Left lung (tissue), 10 donors: Measurements from ENCODE around the gene SH3BP5. TPM values are rescaled to one million over a fixed set of nuclear protein-coding genes. Genes with fewer than 3 reads are reported as not detected.

Experiments used
- ATAC-seq: fragments of 200-7000 bp; cut with Tn5 transposase; one replicate; pipeline ENCODE4 v1.9.1; 2020; ENCODE audit warnings: moderate library complexity
- DNase-seq, 4 donors: peaks; one replicate each; pipeline ENCODE4 v3.0.0-alpha.2; 2013 to 2020
- H3K27ac ChIP-seq, 2 donors: fragments of 200-600 bp; sonication (generic) in 1 of 2; one replicate each; pipeline versions ENCODE4 v1.5.0 to v1.8.0; 2020 to 2021
- H3K27me3 ChIP-seq, 2 donors: fragments of 200-600 bp; sonication (generic) in 1 of 2; one replicate each; pipeline versions ENCODE4 v1.5.0 to v1.8.0; 2020 to 2021
- H3K36me3 ChIP-seq, 2 donors: fragments of 200-600 bp; sonication (generic) in 1 of 2; one replicate each; pipeline versions ENCODE4 v1.5.0 to v1.8.0; 2020 to 2021
- H3K4me1 ChIP-seq, 2 donors: fragments of 200-600 bp; one replicate each; pipeline ENCODE4 v1.8.0; 2021
- H3K4me3 ChIP-seq, 2 donors: fragments of 200-600 bp; sonication (generic) in 1 of 2; one replicate each; pipeline versions ENCODE4 v1.5.0 to v1.8.0; 2020 to 2021; ENCODE audit warnings: mild to moderate bottlenecking in 1 of 2
- H3K9me3 ChIP-seq, 2 donors: fragments of 200-600 bp; sonication (generic) in 1 of 2; one replicate each; pipeline versions ENCODE4 v1.5.0 to v1.8.0; 2020 to 2021
- CTCF ChIP-seq, 2 donors: fragments of 200-600 bp; sonication (generic) in 1 of 2; IDR thresholded peaks; one replicate each; pipeline versions ENCODE4 v1.5.0 to v1.8.0; 2021; ENCODE audit warnings: antibody characterized with exemption in 2 of 2
- intact Hi-C, 2 donors: fragments of 100-400 bp; cut with DNase I; formaldehyde crosslinking; loops; one replicate each; pipeline versions ENCODE4 v1.11.2 to v1.14.2; 2022
- polyA plus RNA-seq, 6 donors: library from polyadenylated mRNA; unstranded; fragments of 120-200 nt; gene quantifications; one replicate each; pipeline ENCODE4 v1.2.1, GENCODE V29; 2013; ENCODE audit not compliant: insufficient read length in 6 of 6
- total RNA-seq, 2 donors: library from RNA; stranded (reverse); fragmentation: NEBNext Ultra II Directional; extraction: Animal tissue kit (Norgen Biotek cat#: 25700); gene quantifications; one replicate each; pipeline ENCODE4 v1.2.1, GENCODE V29; 2021
- donor health status: DM: no; HTN: yes; CAD: no.
- donor health status: DM: no; HTN: no; CAD: no.

SH3BP5 gene
- total and polyA plus RNA-seq, 8 donors, result 53.3 to 65.5 (median 60.9) TPM

DNA sequence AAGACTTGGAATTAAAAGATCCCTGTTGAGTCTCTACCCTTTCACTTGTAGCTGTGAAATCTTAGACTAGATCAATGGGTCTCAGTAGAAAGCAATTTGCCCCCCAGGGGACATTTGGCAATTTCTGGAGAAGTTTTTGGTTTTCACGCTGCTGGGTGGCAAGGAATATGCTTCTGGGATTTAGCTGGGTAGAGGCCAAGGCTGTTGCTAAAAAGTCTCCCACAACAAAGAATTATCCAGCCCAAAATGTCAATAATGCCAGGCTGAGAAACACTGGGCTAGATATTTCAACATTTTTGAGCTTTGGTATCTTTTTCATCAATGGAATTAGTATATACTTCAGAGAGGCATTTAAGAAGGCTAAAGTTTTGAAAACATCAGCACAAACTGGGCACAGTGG is 117.6 kb downstream of the SH3BP5 start:
- ATAC-seq (no peak), DNase-seq (no peak)
- TF ChIP-seq CTCF (IDR thresholded peaks at IDR 0.05), result no peak
- Histone ChIP-seq H3K4me3 (no peak overlapping the region), H3K4me1 (peaks cover 0 to 21% of the 10 kb centered on the region in 2 donors), H3K27me3 (no peaks in the 10 kb centered on the region), H3K9me3 (no peaks in the 10 kb centered on the region), H3K36me3 (peaks cover 0 to 55% of the 10 kb centered on the region in 2 donors), H3K27ac (no peak overlapping the region)
- intact Hi-C loops, result no loop called here

- H3K4me3 ChIP-seq, result no peak overlapping the region
- peaks cover 0 to 35% of the 10 kb centered on the region in 2 donors for H3K36me3 ChIP-seq
- no peaks in the 10 kb centered on the region for H3K27me3 ChIP-seq
- H3K9me3 ChIP-seq, result no peaks in the 10 kb centered on the region
- no peak for TF ChIP-seq CTCF (IDR thresholded peaks at IDR 0.05)
- ATAC-seq (no peak), DNase-seq (no peak)
- intact Hi-C loops, result no loop called here
- no peak overlapping the region for H3K27ac ChIP-seq
- H3K4me1 ChIP-seq, result peaks cover 13 to 46% of the 10 kb centered on the region in 2 donors
Observed at GRCh38 chr3:15211937-15212336, 120.4 kb downstream of the SH3BP5 start.

DNA sequence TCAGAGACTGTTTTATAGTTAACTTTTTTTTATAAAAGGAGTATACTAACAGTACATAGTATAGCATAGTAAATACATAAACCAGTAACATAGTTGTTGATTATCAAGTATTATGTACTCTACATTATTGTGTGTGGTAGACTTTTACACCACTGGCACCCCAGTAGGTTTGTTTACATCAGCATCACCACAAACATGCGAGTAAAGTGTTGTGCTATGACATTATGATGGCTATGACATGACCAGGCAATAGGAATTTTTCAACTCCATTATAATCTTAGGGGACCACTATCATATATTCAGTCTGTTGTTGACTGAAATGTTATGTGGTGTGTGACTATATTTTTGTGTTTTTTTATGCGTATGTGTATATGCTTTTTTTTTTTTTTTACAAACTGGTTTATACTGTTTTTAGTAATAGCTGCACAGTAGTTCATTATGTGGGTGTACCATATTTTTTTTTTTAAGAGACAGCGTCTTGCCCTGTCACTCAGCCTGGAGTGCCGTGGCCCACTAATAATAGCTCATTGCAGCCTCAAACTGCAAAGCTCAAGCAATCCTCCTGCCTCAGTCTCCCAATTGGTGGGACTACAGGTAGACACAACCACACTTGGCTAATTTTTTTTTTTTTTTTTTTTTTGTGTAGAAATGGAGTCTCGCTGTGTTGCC is 124.4 kb downstream of the SH3BP5 start:
- Histone ChIP-seq H3K9me3 (no peaks in the 10 kb centered on the region), H3K4me1 (peaks cover 13 to 38% of the 10 kb centered on the region in 2 donors), H3K4me3 (peak overlapping the region; percentile 75 to 94), H3K27me3 (no peaks in the 10 kb centered on the region), H3K27ac (no peak overlapping the region), H3K36me3 (peaks cover 0 to 13% of the 10 kb centered on the region in 2 donors)
- intact Hi-C loops, result no loop called here
- ATAC-seq (no peak), DNase-seq (no peak)
- TF ChIP-seq CTCF (IDR thresholded peaks at IDR 0.05), result no peak

DNA sequence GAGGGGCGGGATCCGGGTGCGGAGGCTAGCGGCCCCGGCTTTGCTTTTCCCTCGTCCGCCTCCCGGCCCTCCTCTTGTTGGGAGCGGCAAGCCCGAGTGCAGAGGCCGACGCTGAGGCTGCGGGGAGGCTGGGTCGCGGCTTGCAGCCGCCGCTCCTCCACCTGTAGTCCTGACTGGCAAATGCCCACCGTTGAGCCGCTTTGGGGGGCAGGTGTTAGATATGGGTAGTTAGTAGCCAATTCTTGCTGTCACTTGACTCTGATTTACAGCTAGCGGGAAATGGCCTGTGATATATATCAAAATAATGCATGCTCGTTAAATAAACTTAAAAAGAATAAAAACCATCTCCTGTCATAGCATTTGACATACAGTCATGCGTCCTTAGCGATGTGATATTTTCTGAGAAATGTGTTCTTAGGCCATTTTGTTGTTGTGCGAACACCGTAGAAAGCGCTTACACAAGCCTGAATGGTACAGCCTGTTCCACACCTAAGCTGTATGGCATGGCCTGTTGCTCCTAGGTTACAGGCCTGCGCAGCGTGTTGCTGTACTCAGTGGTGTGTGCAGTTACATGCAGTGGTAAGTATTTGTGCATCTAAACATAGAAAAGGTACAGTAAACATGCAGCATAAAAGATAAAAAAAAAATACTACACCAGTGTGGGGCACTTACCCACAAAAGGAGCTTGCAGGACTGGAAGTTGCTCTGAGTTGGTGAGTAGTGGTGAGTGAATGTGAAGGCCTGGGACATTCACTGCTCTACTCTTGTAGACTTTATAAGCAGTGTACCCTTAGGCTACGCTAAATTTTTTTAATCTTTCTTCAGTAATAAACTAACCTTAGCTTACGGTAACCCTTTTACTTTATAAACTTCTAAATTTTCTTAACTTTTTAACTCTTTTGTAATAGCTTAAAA is 125.5 kb downstream of the SH3BP5 start:
- no peak for TF ChIP-seq CTCF (IDR thresholded peaks at IDR 0.05)
- Histone ChIP-seq H3K36me3 (peaks cover 0 to 4% of the 10 kb centered on the region in 2 donors), H3K27ac (peak overlapping the region; percentile 92 to 96), H3K4me3 (peak overlapping the region; percentile 75 to 94), H3K9me3 (no peaks in the 10 kb centered on the region), H3K4me1 (peaks cover 13 to 38% of the 10 kb centered on the region in 2 donors), H3K27me3 (no peaks in the 10 kb centered on the region)
- intact Hi-C loops, result no loop called here
- ATAC-seq (peak; percentile 65), DNase-seq (peak in 2 of 4 donors; percentile 19 to 24)
